Medulla oblongata (tissue), 1 donor: ENCODE data around the gene ADGRV1.

ENCODE experiments used
- DNase-seq: peaks from one replicate; pipeline ENCODE4 v3.0.0-alpha.2; 2015; ENCODE audit errors: extremely low spot score

Gene ADGRV1

GRCh38 chr5:91135475-91136248 is 577.1 kb downstream of the ADGRV1 start:
- DNase-seq, result no peak

- no peak for DNase-seq
Observed at GRCh38 chr5:91136271-91136670, 577.7 kb downstream of the ADGRV1 start.

GRCh38 chr5:91137647-91138046 is 579.0 kb downstream of the ADGRV1 start:
- no peak for DNase-seq

GRCh38 chr5:91139572-91140200 is 581.1 kb downstream of the ADGRV1 start:
- DNase-seq, result no peak

- no peak for DNase-seq
Observed at GRCh38 chr5:91140657-91141056, 582.1 kb downstream of the ADGRV1 start.

GRCh38 chr5:91141642-91142041 is 583.0 kb downstream of the ADGRV1 start:
- DNase-seq, result no peak

GRCh38 chr5:91142386-91142785 is 583.8 kb downstream of the ADGRV1 start:
- DNase-seq, result no peak

GRCh38 chr5:91142819-91143218 is 584.2 kb downstream of the ADGRV1 start:
- DNase-seq, result peak; percentile 35

- DNase-seq, result no peak
Observed at GRCh38 chr5:91143840-91144239, 585.2 kb downstream of the ADGRV1 start.

GRCh38 chr5:91144491-91145332 is 586.1 kb downstream of the ADGRV1 start:
- no peak for DNase-seq

- DNase-seq, result no peak
Observed at GRCh38 chr5:91145333-91145620, 586.7 kb downstream of the ADGRV1 start.

- no peak for DNase-seq
Observed at GRCh38 chr5:91146230-91146629, 587.6 kb downstream of the ADGRV1 start.

- no peak for DNase-seq
Observed at GRCh38 chr5:91146905-91147600, 588.5 kb downstream of the ADGRV1 start.

- no peak for DNase-seq
Observed at GRCh38 chr5:91150234-91150633, 591.6 kb downstream of the ADGRV1 start.

GRCh38 chr5:91150636-91151035 is 592.0 kb downstream of the ADGRV1 start:
- DNase-seq, result no peak

GRCh38 chr5:91151947-91152346 is 593.4 kb downstream of the ADGRV1 start:
- DNase-seq, result no peak

GRCh38 chr5:91154338-91154737 is 595.7 kb downstream of the ADGRV1 start:
- DNase-seq, result no peak

GRCh38 chr5:91155274-91155673 is 596.7 kb downstream of the ADGRV1 start:
- DNase-seq, result no peak

- DNase-seq, result no peak
Observed at GRCh38 chr5:91156242-91156641, 597.6 kb downstream of the ADGRV1 start.

- no peak for DNase-seq
Observed at GRCh38 chr5:91158011-91158410, 599.4 kb downstream of the ADGRV1 start.

GRCh38 chr5:91159647-91160046 is 601.0 kb downstream of the ADGRV1 start:
- no peak for DNase-seq

GRCh38 chr5:91160714-91161285 is 602.2 kb downstream of the ADGRV1 start:
- no peak for DNase-seq
